ENCODE data around the gene ADISSP. TPM values are rescaled to one million over a fixed set of nuclear protein-coding genes. Genes with fewer than 3 reads are reported as not detected.

Gene ADISSP
- total and polyA plus RNA-seq, 2 of the 8 experiments (the other 6 are each of a cell fraction or from before 2014, with no cell fraction given): 111 to 141 TPM

DNA sequence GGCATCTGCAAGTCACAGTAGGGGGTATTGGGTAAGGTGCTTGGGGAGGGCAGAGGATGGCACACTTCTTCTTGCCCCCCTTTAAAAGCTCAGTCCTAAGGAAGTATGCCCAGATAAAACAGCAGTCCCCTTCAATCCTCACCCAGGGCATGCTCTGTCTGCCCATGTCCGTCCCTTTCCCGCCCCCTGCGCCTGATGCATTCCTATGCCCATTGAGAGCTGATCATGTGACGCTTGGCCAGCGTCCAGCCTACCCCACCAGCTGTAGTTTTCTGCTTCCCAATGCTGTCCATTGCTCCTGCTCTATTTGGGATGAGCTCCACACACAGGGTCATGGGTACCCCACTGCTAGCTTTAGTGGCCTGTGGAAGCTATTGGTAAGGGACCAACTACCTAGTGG lies 63.5 kb downstream of the ADISSP start:
- Histone ChIP-seq H2BK120ac (replicated peaks; ENCODE audit: low read depth, low read length) (no peak overlapping the region), H3K14ac (ENCODE audit: insufficient read length) (no peak overlapping the region), H3K79me2 (ENCODE audit: control insufficient read depth in 1 of 2, insufficient read depth in 2 of 2, low read length in 2 of 2) (no peaks in the 10 kb centered on the region), H3K56ac (replicated peaks; ENCODE audit: insufficient read length, low read depth, low read length) (no peak overlapping the region), H2AFZ (ENCODE audit: low read length) (no peak overlapping the region), H3K27ac (ENCODE audit: low read depth, low read length) (no peak overlapping the region), H3K23ac (ENCODE audit: insufficient read length) (no peak overlapping the region), H2BK12ac (ENCODE audit: low read depth, low read length) (no peak overlapping the region), H3K36me3 (ENCODE audit: control insufficient read depth in 2 of 4, insufficient read depth in 4 of 4, low read length in 3 of 4) (no peaks in the 10 kb centered on the region), H4K5ac (ENCODE audit: insufficient read length, low read depth, low read length) (no peak overlapping the region), H3K79me1 (ENCODE audit: low read depth, low read length) (no peaks in the 10 kb centered on the region), H3K23me2 (ENCODE audit: low read depth, low read length) (no peaks in the 10 kb centered on the region), H3K9me3 (ENCODE audit: insufficient read depth in 2 of 2, low read depth in 1 of 2, low read length in 1 of 2) (no peaks in the 10 kb centered on the region), H3K9ac (replicated peaks in 1 of 4; ENCODE audit: extremely low read depth in 1 of 4, low read depth in 3 of 4, low read length in 3 of 4) (no peak overlapping the region), H2BK15ac (ENCODE audit: low read length) (no peak overlapping the region), H4K20me1 (replicated peaks in 1 of 2; ENCODE audit: control insufficient read depth in 1 of 2, insufficient read depth in 2 of 2, low read length in 2 of 2) (no peaks in the 10 kb centered on the region), H2BK20ac (ENCODE audit: low read length) (no peak overlapping the region), H4K91ac (replicated peaks; ENCODE audit: insufficient read length, low read length) (no peak overlapping the region), H3K4ac (replicated peaks; ENCODE audit: insufficient read length, low read depth, low read length) (no peak overlapping the region), H3K18ac (ENCODE audit: extremely low read depth, low read length) (no peak overlapping the region), H3K4me3 (ENCODE audit: extremely low read depth in 1 of 4, insufficient read depth in 2 of 4, low read depth in 3 of 4, low read length in 4 of 4) (no peak overlapping the region), H2AK5ac (ENCODE audit: low read depth, low read length) (no peak overlapping the region), H3K4me2 (ENCODE audit: insufficient read depth in 1 of 2, low read depth in 2 of 2, low read length in 2 of 2) (no peak overlapping the region), H3K27me3 (replicated peaks in 1 of 4; ENCODE audit: control insufficient read depth in 3 of 4, extremely low read depth in 1 of 4, insufficient read depth in 3 of 4, low read length in 3 of 4) (no peaks in the 10 kb centered on the region; a peak in 1 of 7 replicates), H4K8ac (ENCODE audit: extremely low read depth, insufficient read depth, low read length) (0 out of 2 replicates have a peak overlapping the region, but pooled peaks have one; percentile 25), H2BK5ac (ENCODE audit: low read depth, low read length) (no peak overlapping the region), H3K4me1 (replicated peaks in 1 of 4; ENCODE audit: control insufficient read depth in 3 of 4, insufficient read depth in 4 of 4, low read length in 3 of 4) (no peaks in the 10 kb centered on the region)
- ChIA-PET POLR2A (ENCODE audit: partially characterized antibody) (interaction anchor here (0.8 to 1.4 kb wide), 2 partner anchors 36 to 47 kb away, joined by 4 to 5 read pairs; no protein-coding TSS in a partner anchor), CTCF (ENCODE audit: partially characterized antibody) (interaction anchor here (0.7 to 45.1 kb wide), 6 partner anchors 4 to 256 kb away, joined by 3 to 1432 read pairs (median 3); partner anchors contain the start of genes ADAM33 and SIGLEC1)
- 87% methylated on average over 5 of the region's 5 CpGs; no CpG with 5 or more reads in 1 of the 2 experiments for WGBS, 2 experiments (ENCODE audit: extremely low coverage in 1 of 2, insufficient coverage in 1 of 2, insufficient read length in 1 of 2, insufficient replicate concordance in 2 of 2, low coverage in 1 of 2, low lambda C conversion rate in 2 of 2, missing lambda C conversion rate in 1 of 2)
- TF ChIP-seq, protein P1, sequence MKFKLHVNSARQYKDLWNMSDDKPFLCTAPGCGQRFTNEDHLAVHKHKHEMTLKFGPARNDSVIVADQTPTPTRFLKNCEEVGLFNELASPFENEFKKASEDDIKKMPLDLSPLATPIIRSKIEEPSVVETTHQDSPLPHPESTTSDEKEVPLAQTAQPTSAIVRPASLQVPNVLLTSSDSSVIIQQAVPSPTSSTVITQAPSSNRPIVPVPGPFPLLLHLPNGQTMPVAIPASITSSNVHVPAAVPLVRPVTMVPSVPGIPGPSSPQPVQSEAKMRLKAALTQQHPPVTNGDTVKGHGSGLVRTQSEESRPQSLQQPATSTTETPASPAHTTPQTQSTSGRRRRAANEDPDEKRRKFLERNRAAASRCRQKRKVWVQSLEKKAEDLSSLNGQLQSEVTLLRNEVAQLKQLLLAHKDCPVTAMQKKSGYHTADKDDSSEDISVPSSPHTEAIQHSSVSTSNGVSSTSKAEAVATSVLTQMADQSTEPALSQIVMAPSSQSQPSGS (IDR thresholded peaks at IDR 0.05; ENCODE audit: low read length): no peak
- TF ChIP-seq JUND (IDR thresholded peaks at IDR 0.05; ENCODE audit: low read length) (no peak), CBX5 (IDR thresholded peaks at IDR 0.05; ENCODE audit: low read depth, low read length) (no peak), E2F6 (IDR thresholded peaks at IDR 0.05) (peak; percentile 58), YY1 (IDR thresholded peaks at IDR 0.05; ENCODE audit: low read depth, low read length) (no peak)
- no peak for FAIRE-seq
- no peak for DNase-seq (ENCODE audit: low read depth in 1 of 2, low spot score in 2 of 2)
